ENCODE results near the gene DRD1. TPM values are rescaled to one million over a fixed set of nuclear protein-coding genes. Genes with fewer than 3 reads are reported as not detected.
"Not testable (repeated sequence)": the region's sequence is repeated elsewhere in the genome, so short reads cannot be mapped to it uniquely, and the experiment has no call there.

The DRD1 gene
- total RNA-seq, 1 donor from 2014 or later, result 0.05 TPM

DNA sequence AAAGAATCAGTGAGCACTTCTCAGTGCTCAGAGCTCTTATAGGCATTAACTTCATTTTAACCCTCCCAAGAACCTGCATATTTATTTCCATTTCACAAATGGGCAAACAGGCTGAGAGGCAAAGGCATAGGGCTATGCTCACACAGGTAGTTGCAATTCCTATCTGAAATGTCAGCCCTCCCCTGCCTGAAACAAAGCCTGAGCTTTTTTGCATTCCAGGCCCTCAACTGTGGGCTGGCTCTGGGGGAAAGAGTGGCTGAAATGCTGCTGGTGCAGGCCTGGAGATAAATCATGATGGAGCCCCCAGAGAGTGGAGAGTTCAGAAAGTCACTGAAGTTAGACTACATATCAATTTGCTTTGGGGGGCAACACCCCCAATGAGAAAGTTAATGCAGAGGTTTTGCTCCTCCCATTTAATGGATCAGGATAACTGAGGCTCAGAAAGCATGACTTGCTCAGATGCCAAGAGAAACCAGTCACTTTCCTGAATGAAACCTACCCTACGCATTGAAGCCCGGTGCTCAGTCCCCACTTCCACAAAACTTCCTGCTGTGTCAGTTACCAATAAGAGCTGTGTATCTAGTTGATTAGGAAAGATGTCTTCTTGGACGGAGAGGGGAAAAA is 5.6 kb downstream of the DRD1 start:
- no peak for DNase-seq (ENCODE audit: low spot score)
- intact Hi-C loops (cut with DNase I), result no loop called here

DNA sequence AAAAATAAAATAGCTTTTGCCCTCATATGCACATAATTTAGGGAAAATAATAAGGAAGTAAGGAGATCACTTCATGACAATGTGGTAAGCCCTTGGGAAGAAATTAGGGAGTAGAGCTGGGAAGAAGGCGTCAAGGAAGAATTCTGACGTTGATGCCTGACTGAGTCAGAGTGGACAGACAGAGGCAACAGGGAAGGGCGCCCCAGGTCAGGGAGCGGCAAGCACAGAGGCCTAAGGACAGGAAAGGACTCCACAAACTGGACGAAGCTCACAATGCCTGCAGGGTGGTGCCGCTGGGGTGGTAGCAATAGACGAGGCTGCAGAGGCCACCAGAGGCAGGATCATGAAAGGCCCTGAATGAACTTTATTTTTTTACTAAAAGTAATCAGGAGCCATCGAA is 7.6 kb downstream of the DRD1 start:
- DNase-seq (ENCODE audit: low spot score), result no peak
- intact Hi-C loops (cut with DNase I), result no loop called here

DNA sequence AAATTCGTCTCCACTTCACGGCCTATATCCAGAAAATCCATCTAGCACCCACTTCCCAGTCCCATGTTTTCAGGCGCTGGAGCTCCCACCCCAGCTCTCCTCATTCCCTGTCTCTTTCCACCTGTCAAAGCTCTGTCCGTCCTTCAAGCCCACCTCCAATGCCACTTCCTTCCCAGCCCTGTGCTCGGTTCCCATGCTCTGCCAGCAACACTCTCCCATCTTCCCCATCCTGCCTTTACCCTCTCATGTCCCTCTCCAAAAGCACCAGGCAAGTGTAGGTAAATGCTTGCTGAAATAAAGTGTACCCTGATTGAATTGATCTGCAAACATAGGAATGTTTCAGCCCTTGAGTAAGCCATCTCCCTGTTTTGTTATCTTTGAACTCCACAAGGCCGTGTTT is 9.2 kb downstream of the DRD1 start:
- intact Hi-C loops (cut with DNase I), result no loop called here

DNA sequence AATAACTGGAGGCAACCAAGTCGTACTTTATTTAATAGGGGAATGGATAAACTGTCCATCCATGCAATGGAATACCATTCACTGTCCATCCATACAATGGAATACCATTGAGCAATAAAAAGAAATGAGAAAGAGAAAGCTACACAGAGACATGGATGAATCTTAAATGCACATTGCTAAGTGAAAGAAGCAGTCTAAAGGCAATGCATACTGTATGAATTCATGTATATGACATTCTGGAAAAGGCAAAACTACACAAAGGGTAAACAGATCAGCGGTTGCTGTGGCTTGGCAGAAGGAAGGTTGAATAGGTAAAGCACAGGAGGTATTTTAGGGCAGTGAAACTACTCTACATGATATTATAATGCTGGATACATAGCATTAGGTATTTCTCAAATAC is 16.2 kb downstream of the DRD1 start:
- intact Hi-C loops (cut with DNase I), result no loop called here

More for the DNA sequence above, 9.2 kb downstream of the DRD1 start:
- DNase-seq (ENCODE audit: low spot score), result no peak

DNA sequence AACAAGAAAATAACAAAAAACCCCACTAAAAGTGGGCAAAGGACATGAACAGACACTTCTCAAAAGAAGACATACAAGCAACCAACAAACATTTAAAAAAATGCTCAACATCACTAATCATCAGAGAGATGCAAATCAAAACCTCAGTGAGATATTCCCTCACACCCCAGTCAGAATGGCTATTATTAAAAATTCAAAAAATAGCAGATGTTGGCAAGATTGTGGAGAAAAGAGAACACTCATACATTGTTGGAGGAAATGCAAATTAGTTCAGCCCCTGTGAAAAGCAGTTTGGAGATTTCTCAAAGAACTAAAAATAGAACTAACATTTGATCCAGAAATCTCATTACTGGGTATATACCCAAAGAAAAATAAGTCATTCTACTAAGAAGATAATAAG is 19.4 kb downstream of the DRD1 start:
- intact Hi-C loops (cut with DNase I); DNase-seq (ENCODE audit: low spot score): not testable (repeated sequence)

More for the DNA sequence above, 16.2 kb downstream of the DRD1 start:
- DNase-seq (ENCODE audit: low spot score), result no peak

DNA sequence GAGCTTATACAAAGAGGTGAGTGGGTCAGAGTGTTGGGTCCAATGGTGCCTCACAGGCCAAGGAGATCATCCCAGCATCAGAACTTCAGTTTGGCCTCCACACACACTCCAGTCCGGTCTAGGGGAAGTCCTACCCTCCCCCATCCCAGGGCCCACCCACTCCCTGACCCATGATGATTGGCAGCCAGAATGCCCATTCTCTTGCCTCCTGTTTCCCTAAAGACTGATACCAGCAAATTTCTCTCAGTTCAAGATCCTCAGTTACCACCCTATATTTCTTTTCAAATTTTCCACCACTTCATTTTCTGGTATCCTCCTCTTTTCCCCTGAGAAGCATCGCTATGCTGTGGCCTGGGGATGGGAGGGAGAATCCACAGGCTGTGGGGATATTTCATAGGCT is 21.9 kb downstream of the DRD1 start:
- no peak for DNase-seq (ENCODE audit: low spot score)
- intact Hi-C loops (cut with DNase I), result no loop called here

DNA sequence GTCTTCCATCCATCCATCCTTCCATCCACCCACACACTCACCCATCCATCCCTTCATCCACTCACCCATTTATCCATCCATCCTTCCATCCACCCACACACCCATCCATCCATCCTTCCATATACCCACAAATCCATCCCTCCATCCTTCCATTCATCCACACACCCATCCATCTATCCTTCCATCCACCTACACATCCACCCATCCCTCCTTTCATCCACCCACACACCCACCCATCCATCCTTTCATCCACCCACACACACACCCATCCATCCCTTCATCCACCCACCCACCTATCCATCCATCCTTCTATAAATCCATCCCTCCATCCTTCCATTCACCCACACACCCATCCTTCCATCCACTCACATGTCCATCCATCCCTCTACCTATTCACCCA is 23.6 kb downstream of the DRD1 start:
- intact Hi-C loops (cut with DNase I), result no loop called here
- no peak for DNase-seq (ENCODE audit: low spot score)

DNA sequence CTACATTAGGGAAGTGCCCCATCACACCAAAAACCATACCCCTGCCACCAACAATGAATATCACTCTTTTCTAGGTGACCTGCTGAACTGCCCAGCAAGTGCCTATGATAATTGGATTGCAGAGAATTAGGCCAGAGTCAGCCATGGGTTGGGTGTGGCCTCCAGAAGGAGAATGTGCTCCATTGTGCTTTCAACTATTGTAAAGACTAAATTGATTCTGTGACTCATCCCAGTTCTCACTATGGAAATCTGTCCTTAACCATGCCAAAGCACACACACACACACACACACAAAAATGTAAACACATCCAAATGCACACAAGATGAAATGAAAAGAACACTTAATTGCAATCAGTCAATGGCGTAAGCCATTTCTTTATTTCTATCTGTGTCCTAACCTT is 25.7 kb downstream of the DRD1 start:
- DNase-seq (ENCODE audit: low spot score), result no peak
- intact Hi-C loops (cut with DNase I), result no loop called here

DNA sequence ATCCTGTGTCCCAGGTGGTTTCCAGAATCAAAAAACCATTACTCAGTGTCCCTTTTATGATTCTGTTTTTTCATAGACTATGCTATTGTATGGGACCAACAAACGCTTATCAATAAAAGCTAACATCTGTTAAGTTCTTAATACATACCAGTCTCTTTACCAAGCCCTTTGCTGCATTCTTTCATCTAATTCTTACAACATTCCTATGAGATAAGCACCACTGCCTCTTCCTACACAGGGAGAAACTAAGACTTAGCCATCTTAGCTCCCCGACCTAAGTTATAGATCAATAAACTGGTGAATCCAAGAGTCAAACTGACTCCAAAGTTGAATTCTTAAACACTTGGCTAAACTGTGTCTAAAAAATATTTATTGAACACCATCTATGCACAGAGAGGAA is 26.6 kb downstream of the DRD1 start:
- intact Hi-C loops (cut with DNase I), result no loop called here
- no peak for DNase-seq (ENCODE audit: low spot score)

DNA sequence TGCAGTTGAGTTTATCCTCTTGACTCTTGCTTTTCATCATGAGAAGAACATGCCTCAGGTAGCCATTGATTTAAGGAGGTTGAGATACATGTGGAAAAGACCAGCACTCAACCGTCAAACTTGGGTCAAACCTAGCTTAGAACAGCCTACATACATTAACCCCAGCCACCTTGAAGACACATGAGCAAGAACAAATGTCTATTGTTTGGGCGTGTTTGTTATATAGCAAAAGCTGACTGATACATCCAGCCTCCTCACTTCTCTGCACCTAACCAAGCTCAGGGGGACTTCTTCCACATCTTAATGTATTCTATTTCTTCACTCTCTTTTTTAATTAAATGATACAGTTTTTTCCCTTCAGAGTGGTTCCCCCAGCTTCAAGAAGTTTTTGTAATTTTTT is 28.7 kb downstream of the DRD1 start:
- intact Hi-C loops (cut with DNase I), result no loop called here

DNA sequence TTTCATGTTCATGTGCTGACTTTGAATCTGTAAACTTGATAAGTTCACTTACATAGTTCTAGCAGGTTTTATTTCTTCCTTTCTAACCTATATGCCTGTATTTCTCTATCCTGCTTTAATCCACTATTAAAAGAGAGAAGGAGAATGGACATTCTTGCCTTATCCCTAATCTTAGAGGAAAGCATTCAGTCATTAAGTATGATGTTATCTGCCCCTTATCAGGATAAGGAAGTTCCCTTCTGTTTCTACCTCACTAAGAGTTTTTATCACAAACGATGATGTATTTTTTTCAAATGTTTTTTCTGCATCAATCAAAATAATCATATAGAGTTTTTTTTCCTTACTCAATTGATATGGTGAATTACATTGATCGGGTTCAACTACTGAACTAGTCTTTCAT is 33.1 kb downstream of the DRD1 start:
- intact Hi-C loops (cut with DNase I), result no loop called here
- DNase-seq (ENCODE audit: low spot score), result no peak

More for the DNA sequence above, 28.7 kb downstream of the DRD1 start:
- no peak for DNase-seq (ENCODE audit: low spot score)

DNA sequence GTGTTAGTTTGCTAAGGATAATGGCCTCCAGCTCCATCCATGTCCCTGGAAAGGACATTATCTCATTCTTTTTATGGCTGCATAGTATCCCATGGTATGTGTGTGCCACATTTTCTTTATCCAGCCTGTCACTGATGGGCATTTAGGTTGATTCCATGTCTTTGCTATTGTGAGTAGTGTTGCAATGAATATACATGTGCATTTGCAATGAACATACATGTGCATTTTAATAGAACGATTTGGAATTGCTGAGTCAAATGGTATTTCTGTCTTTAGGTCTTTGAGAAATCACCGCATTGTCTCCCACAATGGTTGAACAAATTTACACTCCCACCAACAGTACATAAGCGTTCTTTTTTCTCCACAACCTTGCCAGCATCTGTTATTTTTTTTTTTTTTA is 37.7 kb downstream of the DRD1 start:
- no peak for DNase-seq (ENCODE audit: low spot score)
- intact Hi-C loops (cut with DNase I), result no loop called here

DNA sequence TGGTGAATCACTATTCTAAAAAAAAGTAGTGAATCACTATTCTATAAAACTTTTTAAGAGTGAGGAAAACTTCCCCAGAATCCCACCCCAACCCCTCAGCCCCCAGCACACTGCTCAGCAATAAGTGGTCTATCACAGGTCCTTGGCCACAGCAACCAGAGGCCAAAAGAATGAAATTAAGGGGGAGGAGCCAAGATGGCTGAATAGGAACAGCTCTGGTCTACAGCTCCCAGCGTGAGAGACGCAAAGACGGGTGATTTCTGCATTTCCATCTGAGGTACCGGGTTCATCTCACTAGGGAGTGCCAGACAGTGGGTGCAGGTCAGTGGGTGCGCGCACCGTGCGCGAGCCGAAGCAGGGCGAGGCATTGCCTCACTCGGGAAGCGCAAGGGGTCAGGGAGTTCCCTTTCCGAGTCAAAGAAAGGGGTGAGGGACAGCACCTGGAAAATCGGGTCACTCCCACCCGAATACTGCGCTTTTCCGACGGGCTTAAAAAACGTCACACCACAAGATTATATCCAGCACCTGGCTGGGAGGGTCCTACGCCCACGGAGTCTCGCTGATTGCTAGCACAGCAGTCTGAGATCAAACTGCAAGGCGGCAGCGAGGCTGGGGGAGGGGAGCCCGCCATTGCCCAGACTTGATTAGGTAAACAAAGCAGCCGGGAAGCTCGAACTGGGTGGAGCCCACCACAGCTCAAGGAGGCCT is 46.2 kb downstream of the DRD1 start:
- DNase-seq (ENCODE audit: low spot score); intact Hi-C loops (cut with DNase I): not testable (repeated sequence)

DNA sequence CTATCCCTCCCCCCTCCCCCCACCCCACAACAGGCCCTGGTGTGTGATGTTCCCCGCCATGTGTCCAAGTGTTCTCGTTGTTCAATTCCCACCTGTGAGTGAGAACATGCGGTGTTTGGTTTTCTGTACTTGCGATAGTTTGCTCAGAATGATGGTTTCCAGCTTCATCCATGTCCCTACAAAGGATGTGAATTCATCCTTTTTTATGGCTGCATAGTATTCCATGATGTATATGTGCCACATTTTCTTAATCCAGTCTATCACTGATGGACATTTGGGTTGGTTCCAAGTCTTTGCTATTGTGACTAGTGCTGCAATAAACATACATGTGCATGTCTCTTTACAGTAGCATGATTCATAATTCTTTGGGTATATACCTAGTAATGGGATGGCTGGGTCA is 48.6 kb downstream of the DRD1 start:
- intact Hi-C loops (cut with DNase I); DNase-seq (ENCODE audit: low spot score): not testable (repeated sequence)

DNA sequence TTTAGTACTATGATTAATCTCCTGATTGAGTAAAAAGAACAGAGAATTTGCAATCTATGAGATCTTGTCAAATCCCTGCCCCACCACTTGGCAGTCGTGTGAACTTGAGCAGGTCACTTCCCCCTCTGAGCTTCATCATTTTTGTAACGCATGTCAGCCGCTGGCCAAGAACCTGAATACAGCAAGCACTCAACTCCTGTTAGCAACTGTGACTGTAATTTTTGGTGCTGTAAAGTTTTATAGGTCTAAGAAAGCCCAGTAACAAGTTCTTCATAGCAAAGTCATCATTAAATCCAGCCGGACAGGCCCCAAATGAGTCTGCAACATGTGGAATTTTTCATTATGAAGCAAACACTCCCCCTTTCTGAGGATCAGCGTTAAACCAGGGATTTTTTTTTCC is 49.4 kb downstream of the DRD1 start:
- intact Hi-C loops (cut with DNase I), result no loop called here
- no peak for DNase-seq (ENCODE audit: low spot score)

DNA sequence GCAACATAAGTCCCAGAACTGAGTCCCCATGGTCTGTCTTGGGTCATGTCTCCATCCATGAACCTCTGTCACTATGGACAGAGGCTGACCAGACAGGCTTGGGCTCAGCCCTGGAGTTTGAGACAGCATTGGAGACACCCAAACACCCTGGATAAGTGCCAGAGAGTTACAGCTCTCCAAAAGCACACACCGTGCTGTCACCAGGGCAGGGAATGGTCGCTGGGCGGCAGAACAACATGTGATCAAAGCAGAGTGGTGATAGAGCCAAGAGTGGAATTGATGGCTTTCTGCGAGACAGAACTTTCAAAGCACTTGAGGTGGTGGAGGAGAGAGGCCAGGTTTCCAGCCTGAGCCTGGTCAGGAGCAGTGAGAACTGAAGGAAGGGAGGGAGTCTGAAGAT is 50.1 kb downstream of the DRD1 start:
- no peak for DNase-seq (ENCODE audit: low spot score)
- intact Hi-C loops (cut with DNase I), result no loop called here

DNA sequence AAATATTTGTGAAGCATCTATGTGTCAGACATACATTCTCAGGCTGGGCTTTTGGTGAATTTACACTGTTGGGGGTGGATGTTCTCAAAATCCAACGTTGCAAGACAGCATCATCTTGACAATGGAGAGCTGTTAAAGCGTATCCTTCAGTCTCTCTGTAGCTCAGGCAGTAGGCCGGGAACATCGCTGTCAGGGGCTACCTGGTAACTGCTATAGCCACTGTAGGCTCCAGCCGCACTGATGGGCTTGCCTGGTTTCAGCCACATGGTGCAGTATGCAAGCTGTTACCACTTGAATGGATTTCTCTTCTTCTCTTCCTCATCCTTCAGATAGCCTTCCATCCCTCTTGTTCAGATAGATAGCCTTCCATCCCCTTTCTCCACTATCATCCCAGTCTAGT is 51.7 kb downstream of the DRD1 start:
- intact Hi-C loops (cut with DNase I), result no loop called here
- DNase-seq (ENCODE audit: low spot score), result no peak

DNA sequence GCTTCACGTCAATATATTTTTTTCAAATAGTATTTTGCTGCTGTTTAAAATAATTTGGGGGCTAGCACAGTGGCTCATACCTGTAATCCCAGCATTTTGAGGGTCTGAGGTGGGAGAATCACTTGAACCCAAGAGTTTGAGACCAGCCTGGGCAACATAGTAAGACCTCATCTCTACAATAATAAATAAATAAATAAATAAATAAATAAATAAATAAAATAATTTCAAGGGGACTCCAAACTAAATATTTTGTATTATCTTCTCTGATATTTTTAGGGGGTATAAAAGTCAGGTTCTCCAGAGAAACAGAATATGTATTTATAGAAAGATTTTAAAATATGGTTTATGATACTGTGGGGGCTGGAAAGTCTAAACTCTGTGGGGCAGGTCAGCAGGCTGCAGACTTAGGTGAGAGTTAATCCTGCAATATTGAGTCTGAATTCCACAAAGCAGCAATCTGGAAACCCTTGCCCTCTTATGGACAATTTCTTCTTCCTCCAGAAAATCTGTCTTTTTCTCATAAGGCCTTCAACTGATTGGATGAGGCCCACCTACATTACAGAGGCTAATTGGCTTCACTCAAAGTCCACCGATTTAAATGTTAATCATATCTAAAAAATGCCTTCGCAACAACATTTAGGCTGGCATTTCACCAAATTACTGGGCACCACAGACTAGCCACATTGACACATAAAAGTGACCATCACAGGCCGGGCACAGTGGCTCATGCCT is 53.5 kb downstream of the DRD1 start:
- DNase-seq (ENCODE audit: low spot score), result no peak
- intact Hi-C loops (cut with DNase I), result no loop called here
